Fibroblast of skin of right quadriceps (primary cell): ENCODE data around the gene RALB.

Source experiments
- DNase-seq: peaks from one replicate; pipeline ENCODE4 v3.0.0-alpha.2; 2013

Gene RALB

GRCh38 chr2:120269076-120269744, 16.6 kb downstream of the RALB start:
- DNase-seq = no peak

GRCh38 chr2:120269816-120270215, 17.2 kb downstream of the RALB start:
- DNase-seq = no peak

DNA sequence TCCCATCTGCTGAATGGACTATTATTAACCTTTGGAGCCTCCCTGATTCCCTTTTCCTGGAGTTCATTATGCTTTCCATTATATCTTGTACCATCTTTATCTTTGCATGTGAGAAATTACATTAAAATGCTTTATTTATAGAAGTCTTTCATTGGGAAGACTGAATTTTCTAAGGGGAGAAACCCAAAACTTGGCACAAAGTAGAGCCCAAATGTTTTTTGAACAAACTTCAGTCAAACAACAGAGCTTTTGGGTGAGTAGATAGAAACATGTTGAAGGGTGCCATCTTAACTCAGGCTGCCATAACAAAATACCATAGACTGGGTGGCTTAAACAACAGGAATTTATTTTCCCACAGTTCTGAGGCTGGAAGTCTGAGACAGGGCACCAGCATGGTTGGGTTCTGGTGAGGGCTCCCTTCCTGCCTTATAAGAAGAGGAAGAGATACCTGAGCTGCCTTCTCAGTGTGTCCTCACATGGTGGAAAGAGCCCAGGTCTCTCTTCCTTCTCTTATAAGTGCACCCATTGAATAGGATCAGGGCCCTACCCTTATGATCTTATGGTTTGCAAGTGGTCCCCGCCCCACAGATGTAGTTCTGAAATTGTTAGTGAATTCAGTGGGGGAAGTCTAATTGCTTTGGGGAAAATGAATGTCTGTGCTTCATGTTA, 19.2 kb downstream of the RALB start:
- DNase-seq = no peak

DNA sequence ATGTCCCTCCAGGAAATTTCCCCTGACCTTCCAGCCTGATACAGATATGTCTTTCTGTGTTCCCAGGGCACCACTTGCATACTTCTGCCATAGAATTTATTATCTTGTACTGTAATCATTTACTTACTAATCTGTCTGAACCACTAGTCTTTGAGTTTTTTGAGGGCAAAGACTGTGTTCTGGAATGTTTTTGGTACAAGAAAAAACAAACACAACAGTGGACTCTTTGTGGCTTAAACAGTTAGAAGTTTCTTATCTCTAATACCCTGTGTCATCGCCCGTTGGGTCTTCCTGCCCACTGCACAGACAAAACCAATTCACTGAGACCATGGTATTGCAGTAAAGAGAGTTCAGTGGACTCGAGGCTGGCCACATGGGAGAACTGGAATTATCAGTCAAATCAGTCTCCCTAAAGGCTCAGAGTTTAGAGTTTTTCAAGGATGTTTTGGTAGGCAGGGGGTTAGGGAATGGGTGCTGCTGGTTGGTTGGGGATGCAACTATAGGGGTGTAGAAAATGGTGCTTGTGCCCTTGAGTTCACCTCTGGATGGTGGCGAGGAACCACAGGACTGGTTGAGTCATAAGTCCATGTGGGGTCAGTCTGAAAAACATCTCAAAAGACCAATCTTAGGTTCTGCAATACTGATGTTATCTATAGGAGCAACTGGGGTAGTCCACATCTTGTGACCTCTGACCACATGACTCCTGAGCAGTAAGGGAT, 20.3 kb downstream of the RALB start:
- DNase-seq = no peak

GRCh38 chr2:120275617-120276400, 23.2 kb downstream of the RALB start:
- DNase-seq = no peak

DNA sequence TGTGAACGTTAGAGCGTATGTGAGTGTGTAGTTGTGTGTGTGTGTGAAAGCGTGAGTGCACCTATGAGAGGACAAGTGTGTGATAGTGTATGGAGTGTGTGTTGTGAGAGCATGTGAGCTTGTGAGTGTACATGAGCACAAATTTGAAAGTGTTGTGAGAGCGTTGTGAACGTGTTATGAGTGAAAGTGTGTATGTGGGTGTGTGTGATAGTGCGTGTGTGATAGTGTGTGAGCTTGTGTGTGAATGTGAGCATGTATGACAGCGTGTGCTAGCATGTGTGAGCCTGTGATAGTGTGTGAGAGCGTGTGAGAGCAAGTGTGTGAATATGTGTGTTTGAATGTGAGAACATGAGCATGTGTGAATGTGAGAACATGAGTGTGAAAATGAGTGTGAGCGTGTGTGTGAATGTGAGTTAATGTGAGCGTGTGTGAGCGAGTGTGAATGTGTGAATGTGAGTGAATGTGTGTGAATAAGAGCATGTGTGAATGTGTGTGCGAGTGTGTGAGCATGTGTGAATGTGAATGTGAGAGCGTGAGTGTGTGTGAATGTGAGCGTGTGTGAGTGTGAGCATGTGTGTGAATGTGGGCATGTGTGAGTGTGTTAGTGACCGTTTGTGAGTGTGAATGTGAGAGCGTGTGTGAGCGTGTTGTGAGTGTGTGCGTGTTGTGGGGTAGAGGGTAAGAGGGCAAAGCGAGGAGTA, 25.0 kb downstream of the RALB start:
- DNase-seq = no peak

DNA sequence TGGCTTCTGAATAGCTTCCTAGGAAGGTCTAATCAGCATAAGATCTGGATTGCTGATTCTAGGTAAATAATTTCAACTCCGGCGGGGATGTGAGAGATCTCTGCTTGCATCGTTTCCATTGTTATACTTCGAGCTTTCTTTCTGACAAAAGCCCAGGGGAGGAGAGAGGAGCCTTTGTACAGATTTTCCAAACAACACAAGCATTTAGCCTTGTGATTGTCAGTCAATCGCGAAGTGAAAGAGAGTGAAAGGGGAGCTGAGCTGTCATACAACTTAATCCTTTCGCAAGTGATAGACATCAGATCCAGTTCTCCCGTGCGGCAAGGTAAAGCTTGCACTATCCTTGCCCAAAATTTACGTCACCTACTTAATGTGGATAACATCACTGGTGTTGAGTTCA, 26.2 kb downstream of the RALB start:
- no peak for DNase-seq

- DNase-seq = no peak
Observed at GRCh38 chr2:120279708-120280107, 27.1 kb downstream of the RALB start.

- DNase-seq = no peak
Observed at GRCh38 chr2:120283649-120284048, 31.0 kb downstream of the RALB start.

- no peak for DNase-seq
Observed at GRCh38 chr2:120285056-120285455, 32.4 kb downstream of the RALB start.

DNA sequence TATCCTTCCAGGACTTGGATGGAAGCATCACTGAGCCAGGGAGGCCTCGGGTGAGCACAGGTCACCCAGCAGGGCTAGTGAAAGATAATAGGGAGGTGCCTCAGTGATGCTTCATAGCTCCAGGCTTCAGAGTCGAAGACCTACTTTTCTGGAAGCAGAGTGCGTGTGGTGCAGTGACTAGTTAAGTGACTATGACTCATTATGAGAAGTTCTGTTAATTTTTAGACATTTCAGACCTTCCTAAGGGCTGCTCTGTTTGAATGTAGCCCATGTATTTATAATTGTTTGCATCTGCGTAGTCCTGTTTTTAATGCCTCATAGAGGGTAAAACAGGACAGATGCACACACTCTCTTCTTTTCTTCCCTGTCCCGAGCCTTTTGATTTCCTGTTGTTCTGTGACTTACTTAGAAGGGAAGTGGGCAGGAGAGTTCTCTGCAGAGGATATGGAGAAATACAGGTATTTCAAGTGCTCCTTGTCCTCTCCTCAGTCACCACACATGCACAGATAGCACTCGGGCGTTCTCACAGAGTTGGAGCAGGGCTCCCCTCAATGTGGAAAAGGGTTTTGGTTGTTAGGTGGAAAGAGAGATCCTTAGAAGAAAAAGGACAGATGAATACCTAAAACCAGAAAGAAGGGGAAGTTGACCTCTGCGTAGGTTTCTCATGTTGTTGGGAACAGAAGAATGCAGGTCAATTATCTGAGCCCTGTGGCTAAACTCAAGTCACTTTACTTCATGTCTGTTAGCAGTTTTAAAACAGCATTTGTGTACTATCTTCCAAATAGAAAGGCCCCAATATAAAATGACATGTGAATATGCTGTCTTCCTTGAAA, 34.7 kb downstream of the RALB start:
- peak; percentile 85 for DNase-seq

GRCh38 chr2:120288016-120288373, 35.3 kb downstream of the RALB start:
- DNase-seq = no peak

- no peak for DNase-seq
Observed at GRCh38 chr2:120289221-120289906, 36.7 kb downstream of the RALB start.

DNA sequence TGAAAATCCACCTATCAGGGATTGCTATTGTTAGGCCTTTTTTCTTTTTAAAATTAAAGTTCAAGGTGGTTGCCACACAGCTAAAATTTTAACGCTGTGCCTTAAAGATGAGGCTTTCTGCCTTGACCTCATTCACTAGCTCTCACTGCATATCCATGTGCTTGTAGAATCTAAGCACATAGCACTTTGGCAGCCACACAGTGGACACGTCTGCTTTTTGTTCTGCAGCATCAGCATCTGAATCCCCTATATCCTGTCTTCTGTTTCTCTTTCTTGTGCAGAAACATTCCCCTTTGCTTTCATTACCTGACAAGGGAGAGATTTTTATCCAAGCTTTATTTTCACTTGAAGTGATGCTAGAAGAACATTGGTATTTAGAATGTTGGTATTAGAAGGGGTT, 38.1 kb downstream of the RALB start:
- DNase-seq = no peak

DNA sequence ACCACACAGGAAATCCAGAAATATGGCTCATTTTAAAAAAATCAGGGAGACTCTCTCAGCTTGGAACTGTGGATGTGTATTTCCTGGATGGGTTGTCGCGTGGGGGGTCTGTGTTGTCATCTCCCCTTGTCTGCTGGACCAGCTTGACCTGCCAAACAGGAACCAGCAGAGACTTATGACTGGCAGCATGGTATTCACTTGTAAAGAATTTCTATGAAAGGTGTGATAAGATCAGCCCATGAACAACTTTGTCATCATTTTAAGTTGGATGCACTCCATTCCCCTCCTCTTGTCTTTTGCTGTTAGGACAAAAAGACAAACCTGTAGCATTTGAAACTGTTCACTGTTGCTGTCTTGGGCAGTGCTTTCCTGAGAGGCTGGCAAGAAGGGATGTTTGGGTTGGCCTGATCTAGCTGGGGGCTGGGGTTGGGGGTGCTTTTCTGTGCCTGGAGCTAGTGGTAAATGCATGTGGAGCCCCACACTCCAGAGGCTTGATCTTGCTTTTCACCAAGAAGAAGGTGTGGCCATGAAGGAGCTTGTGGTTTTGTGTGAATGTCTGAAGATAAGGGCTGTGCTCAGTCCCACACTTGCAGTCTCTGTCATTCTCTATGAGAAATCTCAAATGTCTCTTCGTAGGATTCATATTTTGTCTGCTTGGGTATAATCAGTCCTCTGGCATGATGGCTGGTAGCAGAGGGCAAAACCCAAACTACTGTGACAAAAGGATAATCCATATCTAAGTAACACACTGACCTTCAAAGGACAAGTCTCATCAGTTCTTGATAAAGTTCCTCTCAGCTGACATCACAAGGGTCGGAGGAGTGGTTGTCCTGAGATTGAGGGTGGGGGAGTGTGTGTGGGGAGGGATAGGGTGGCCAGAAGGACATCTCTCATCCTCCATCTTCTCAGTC, 39.0 kb downstream of the RALB start:
- DNase-seq = peak; percentile 62

- no peak for DNase-seq
Observed at GRCh38 chr2:120293096-120294007, 40.7 kb downstream of the RALB start.

GRCh38 chr2:120294008-120294340, 41.3 kb downstream of the RALB start:
- no peak for DNase-seq

GRCh38 chr2:120298173-120298835, 45.7 kb downstream of the RALB start:
- DNase-seq = peak; percentile 44

- no peak for DNase-seq
Observed at GRCh38 chr2:120299004-120299403, 46.4 kb downstream of the RALB start.
